ENCODE results near the gene ZDHHC14. TPM values are rescaled to one million over a fixed set of nuclear protein-coding genes. Genes with fewer than 3 reads are reported as not detected.

ZDHHC14 gene
- total RNA-seq, 1 experiment from 2014 or later: 1.7 TPM

GRCh38 chr6:157689875-157690274 lies 308.9 kb downstream of the ZDHHC14 start:
- H3T11ph ChIP-seq (ENCODE audit: low read length): no peak overlapping the region
- DNase-seq: no peak
- H3K27me3 ChIP-seq (ENCODE audit: insufficient read depth, low read length): no peaks in the 10 kb centered on the region
- no peak overlapping the region for H2AFZ ChIP-seq (ENCODE audit: low read length)
- H3K4me1 ChIP-seq (ENCODE audit: insufficient read depth, low read length): no peaks in the 10 kb centered on the region; the same call in 1 of the 2 replicates
- H3K4me1 Mint-ChIP-seq: peaks cover 0 to 7% of the 10 kb centered on the region in 2 experiments
- H3K4me2 ChIP-seq (ENCODE audit: insufficient read depth, insufficient read length, low read length): no peak overlapping the region
- no peak overlapping the region for H3K23ac ChIP-seq (ENCODE audit: insufficient read length, low read depth, low read length)
- no peak overlapping the region for H2BK5ac ChIP-seq (ENCODE audit: insufficient read length, low read length)
- no peaks in the 10 kb centered on the region for H3K79me2 ChIP-seq (ENCODE audit: insufficient read depth, low read length)
- H4K5ac ChIP-seq (ENCODE audit: insufficient read length, low read depth, low read length): no peak overlapping the region
- H2BK15ac ChIP-seq (ENCODE audit: low read depth, low read length): no peak overlapping the region
- H3K9me3 ChIP-seq (ENCODE audit: control insufficient read depth, low read depth, low read length): no peaks in the 10 kb centered on the region
- H3K27ac Mint-ChIP-seq: no peak overlapping the region
- H3K56ac ChIP-seq (ENCODE audit: insufficient read length, low read depth, low read length): no peak overlapping the region
- H2BK20ac ChIP-seq (ENCODE audit: low read depth, low read length, poor library complexity, severe bottlenecking): no peak overlapping the region
- no peaks in the 10 kb centered on the region; a peak in 1 of 7 replicates for H3K36me3 Mint-ChIP-seq (ENCODE audit: insufficient read depth in 1 of 3, low read depth in 3 of 3)
- no peak overlapping the region for H3K14ac ChIP-seq (ENCODE audit: insufficient read depth, low read length)
- no peak overlapping the region for H4K91ac ChIP-seq (ENCODE audit: insufficient read length, low read depth, low read length)
- no peak overlapping the region for H3K18ac ChIP-seq (ENCODE audit: insufficient read length, low read depth, low read length)
- TF ChIP-seq CTCF (conservative IDR thresholded peaks at IDR 0.05): no peak
- no peak overlapping the region for H2BK120ac ChIP-seq (ENCODE audit: low read depth, low read length, poor library complexity, severe bottlenecking)
- no peaks in the 10 kb centered on the region for H4K20me1 ChIP-seq (ENCODE audit: control insufficient read depth, insufficient read depth, insufficient read length)
- H2AK5ac ChIP-seq (ENCODE audit: insufficient read length, low read length): no peak overlapping the region
- H3K4me3 Mint-ChIP-seq: no peak overlapping the region
- no peaks in the 10 kb centered on the region for H3K79me1 ChIP-seq (ENCODE audit: insufficient read depth, low read depth, low read length, poor library complexity, severe bottlenecking)
- H3K23me2 ChIP-seq (ENCODE audit: insufficient read length, low read depth, low read length, poor library complexity, severe bottlenecking): no peaks in the 10 kb centered on the region
- no peak overlapping the region for H3K4ac ChIP-seq (ENCODE audit: low read depth, low read length)
- no CpG with 5 or more reads among the region's 7 CpGs for WGBS (ENCODE audit: extremely low coverage, insufficient read length, low lambda C conversion rate)
- no peak overlapping the region for H3K27ac ChIP-seq (ENCODE audit: insufficient read length, low read depth, low read length)
- peaks cover 18% of the 10 kb centered on the region for H3K27me3 Mint-ChIP-seq (ENCODE audit: low read depth)
- no peak overlapping the region for H2BK12ac ChIP-seq (ENCODE audit: insufficient read length, low read depth, low read length)
- H4K8ac ChIP-seq (replicated peaks; ENCODE audit: insufficient read length, low read depth, low read length): no peak overlapping the region
- no peaks in the 10 kb centered on the region for H3K9me3 Mint-ChIP-seq
- no peak overlapping the region for H3K9ac ChIP-seq (ENCODE audit: extremely low read depth, insufficient read length, low read length)

All from H9 (cell line).